Pons (tissue), 1 donor: Measurements from ENCODE around the gene NR1H3.
"Not testable (repeated sequence)": the region's sequence is repeated elsewhere in the genome, so short reads cannot be mapped to it uniquely, and the experiment has no call there.

Source experiments
- DNase-seq: peaks from one replicate; pipeline ENCODE4 v3.0.0-alpha.2; 2016; ENCODE audit warnings: low spot score

NR1H3 gene

DNA sequence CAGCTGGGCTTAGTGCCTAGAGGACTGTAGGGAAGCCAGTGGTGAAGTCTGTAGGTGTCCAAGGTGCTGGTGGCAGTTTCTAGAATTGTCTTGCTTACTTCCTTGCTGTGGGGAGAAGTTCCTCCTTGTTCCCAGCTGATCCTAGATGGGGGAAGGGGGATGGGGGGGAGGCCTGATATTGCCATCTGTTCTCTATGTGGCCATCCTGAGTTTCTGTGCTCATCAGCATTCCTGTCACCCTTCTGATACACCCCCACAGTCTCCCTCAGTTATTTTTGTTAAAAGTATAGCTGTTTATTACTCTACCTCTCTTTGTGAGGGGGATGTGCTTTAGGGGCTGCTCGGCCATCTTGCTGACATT is 48.7 kb downstream of the NR1H3 start:
- DNase-seq = no peak

DNA sequence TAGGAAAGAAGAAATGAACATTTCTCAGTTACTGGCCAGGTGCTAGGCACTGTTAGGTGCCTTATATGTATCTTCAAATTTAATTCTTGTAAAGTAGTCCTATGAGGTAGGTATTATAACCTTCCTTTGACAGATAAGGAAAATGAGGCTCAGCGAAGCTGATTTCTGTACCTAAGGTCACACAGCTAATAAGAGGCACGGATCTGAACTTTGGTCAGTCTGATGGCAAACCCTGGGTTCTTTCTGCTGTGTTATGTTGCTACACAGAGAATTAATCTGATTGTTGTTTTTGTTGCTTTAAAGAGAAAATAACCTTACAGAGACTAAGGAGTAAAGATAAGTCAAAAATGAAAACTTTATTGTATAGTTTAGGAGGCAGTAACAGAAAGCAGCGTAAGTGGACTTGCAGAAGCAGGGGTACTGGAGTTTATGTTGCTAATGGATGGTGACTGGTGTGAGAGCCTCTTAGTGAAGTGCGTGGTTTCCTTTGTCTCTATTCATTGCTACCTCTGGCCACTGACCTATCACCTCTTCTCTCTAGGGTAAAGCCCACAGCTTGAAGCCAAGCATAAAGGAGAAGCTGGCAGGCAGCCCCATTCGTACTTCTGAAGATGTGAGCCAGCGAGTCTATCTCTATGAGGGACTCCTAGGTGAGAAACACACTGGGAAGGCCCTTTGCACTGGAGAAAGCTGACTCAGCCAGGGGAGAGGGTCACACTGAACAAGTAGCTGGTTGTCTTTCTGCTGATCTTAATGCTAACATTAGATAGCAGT is 50.4 kb downstream of the NR1H3 start:
- DNase-seq = no peak

DNA sequence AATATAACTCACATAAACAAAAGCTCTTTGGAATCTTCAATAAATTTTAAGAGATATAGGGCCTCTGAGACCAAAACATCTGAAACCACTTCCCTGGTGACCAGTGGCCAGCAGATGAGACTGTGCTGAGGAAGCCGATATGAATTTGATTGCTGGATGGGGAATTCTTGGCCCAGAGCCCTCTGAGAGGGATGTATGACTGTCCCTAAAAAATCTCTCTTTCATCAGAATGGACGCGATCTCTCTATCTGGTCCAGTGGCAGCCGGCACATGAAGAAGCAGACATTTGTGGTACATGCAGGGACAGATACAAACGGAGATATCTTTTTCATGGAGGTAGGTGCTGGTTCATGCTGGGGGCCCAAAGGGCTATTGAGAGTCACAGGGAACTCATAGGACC is 57.2 kb downstream of the NR1H3 start:
- DNase-seq = no peak

DNA sequence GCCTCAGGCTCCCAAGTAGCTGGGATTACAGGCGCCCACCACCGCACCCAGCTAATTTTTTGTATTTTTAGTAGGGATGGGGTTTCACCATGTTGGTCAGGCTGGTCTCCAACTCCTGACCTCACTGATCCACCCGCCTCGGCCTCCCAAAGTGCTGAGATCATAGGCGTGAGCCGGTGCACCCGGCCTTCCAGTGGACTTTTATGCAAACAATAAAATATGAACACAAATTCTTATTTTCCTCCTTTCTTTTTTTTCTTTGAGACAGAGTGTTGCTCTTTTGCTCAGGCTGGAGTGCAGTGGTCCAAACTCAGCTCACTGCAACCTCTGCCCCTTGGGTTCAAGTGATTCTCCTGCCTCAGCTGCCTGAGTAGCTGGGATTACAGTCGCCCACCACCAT is 58.7 kb downstream of the NR1H3 start:
- DNase-seq = not testable (repeated sequence)

DNA sequence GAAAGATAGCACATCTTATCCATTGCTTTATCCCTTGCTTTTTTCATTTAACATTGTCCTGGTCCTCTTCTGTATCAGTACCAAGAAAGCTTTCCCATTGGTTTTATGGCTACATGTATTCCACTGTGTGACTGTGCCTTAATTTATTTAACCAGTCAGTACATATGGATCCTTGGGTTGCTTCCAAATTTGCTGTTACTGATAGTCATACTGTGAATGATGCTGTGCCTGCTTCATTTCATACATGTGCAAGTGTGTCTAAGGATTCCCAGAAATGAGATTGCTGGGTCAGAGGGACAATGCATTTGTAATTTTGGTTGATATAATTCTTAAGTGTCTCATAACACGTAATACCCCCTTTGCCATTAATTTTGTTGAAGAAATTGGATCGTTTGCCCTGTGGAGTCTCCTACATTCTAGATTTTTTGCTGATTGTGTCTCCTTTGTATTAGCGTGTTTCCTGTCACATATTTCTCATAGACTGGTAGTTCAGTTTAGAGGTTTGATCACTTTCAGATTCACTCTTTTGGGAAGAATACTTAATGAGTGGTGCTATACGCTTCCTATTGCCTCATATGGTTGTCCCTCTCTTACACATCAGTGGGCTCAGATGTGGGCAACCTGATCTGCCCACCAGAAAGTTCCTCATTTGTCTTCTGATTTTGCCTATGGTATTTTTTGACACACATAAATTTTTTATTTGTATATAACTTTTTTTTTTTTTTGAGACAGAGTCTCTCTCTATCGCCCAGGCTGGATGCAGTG is 59.5 kb downstream of the NR1H3 start:
- no peak for DNase-seq

DNA sequence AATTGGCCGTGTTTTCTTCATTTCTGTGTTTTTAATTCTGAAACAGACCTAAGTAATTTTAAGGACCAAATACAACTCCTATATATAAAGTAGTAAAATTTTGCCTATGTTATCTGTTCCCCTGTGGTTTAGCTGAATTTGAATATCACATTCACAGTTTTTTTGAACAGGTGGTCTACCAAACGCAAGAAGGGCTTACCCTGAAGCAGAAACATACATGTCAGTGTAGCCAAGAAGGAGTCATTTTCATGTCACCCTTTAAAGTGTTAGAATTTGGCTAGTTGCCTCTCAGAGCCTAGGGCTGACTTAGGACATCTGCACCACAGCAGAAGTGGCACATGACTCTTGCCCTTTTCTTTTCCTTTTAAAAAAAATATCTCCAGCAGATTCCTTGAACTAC is 60.4 kb downstream of the NR1H3 start:
- no peak for DNase-seq
